B cell (primary cell): Measurements from ENCODE around the gene MVK. TPM values are rescaled to one million over a fixed set of nuclear protein-coding genes. Genes with fewer than 3 reads are reported as not detected.

Experiments
- ATAC-seq: fragments of 200-7000 bp; cut with Tn5 transposase; one replicate; pipeline ENCODE4 v1.10.0; 2021; ENCODE audit warnings: low read depth, mild to moderate bottlenecking, moderate number of reproducible peaks, moderate library complexity
- CTCF ChIA-PET: fragments of 350-600 bp; sonication (Branson Sonifier 250); formaldehyde crosslinking; loops from one replicate; lab custom pipeline; 2021; ENCODE audit warnings: antibody characterized with exemption, inconsistent platforms; lab: Charles Lee
- POLR2A ChIA-PET: fragments of 350-600 bp; sonication (Branson Sonifier 250); formaldehyde crosslinking; loops from one replicate; lab custom pipeline; 2021; ENCODE audit warnings: antibody characterized with exemption; lab: Charles Lee
- DNase-seq: peaks from one replicate; pipeline ENCODE4 v3.0.0; 2013
- H2AFZ ChIP-seq: 2 replicates; pipeline ENCODE4 v1.6.1; 2012; ENCODE audit warnings: mild to moderate bottlenecking, low read depth, low read length; ENCODE audit not compliant: insufficient read depth, poor library complexity, severe bottlenecking
- H3K27ac ChIP-seq, 2 donors: 1 replicate in 1 of 2; 2 replicates in 1 of 2; pipeline ENCODE4 v1.5.1; 2012 to 2013; ENCODE audit warnings: low read length in 2 of 2, mild to moderate bottlenecking in 2 of 2, moderate library complexity in 1 of 2
- H3K27me3 ChIP-seq, 4 experiments: fragments of 200-600 bp in 1 of 4; sonication (generic) in 1 of 4; replicated peaks in 1 of 4; 1 replicate in 2 of 4; 2 replicates in 2 of 4; pipeline versions ENCODE4 v1.6.1 to v1.7.0; 2013 to 2016; ENCODE audit warnings: low read length in 3 of 4, mild to moderate bottlenecking in 2 of 4, mixed read lengths in 1 of 4, moderate library complexity in 1 of 4; ENCODE audit not compliant: insufficient read depth in 4 of 4, control insufficient read depth in 3 of 4; ENCODE audit errors: control extremely low read depth in 1 of 4
- H3K36me3 ChIP-seq, 2 experiments: replicated peaks in 1 of 2; 1 replicate in 1 of 2; 2 replicates in 1 of 2; pipeline versions ENCODE4 v1.6.1 to v1.7.1; 2013; ENCODE audit warnings: low read length in 1 of 2; ENCODE audit not compliant: insufficient read depth in 2 of 2, control insufficient read depth in 1 of 2; ENCODE audit errors: control extremely low read depth in 1 of 2, extremely low read depth in 1 of 2
- H3K4me1 ChIP-seq, 2 donors: fragments of 200-600 bp in 1 of 2; sonication (generic) in 1 of 2; 1 replicate in 1 of 2; 2 replicates in 1 of 2; pipeline versions ENCODE4 v1.5.1 to v1.6.1; 2013 to 2017; ENCODE audit warnings: low read length in 2 of 2; ENCODE audit not compliant: control insufficient read depth in 2 of 2, insufficient read depth in 2 of 2
- H3K4me2 ChIP-seq: replicated peaks from 2 replicates; pipeline ENCODE3; 2012; ENCODE audit warnings: mild to moderate bottlenecking, low read depth, low read length; ENCODE audit not compliant: poor library complexity, severe bottlenecking
- H3K4me3 ChIP-seq, 5 experiments: fragments of 200-600 bp in 1 of 5; sonication (generic) in 1 of 5; 1 replicate in 3 of 5; 2 replicates in 2 of 5; pipeline versions ENCODE4 v1.5.1 to v1.7.0; 2011 to 2016; ENCODE audit warnings: low read length in 4 of 5, mild to moderate bottlenecking in 4 of 5, low read depth in 2 of 5, control low read depth in 1 of 5, moderate library complexity in 1 of 5; ENCODE audit not compliant: insufficient read depth in 1 of 5; ENCODE audit errors: control extremely low read depth in 1 of 5, extremely low read depth in 1 of 5
- H3K79me2 ChIP-seq: fragments of 200-600 bp; sonication (generic); one replicate; pipeline ENCODE4 v1.6.0; 2016; ENCODE audit warnings: low read length; ENCODE audit not compliant: control insufficient read depth, insufficient read depth
- H3K9ac ChIP-seq: fragments of 200-600 bp; sonication (generic); 2 replicates; pipeline ENCODE4 v1.6.1; 2017; ENCODE audit warnings: mild to moderate bottlenecking, low read length, moderate library complexity
- H3K9me3 ChIP-seq, 3 donors: one replicate each; pipeline versions ENCODE4 v1.6.1 to v1.7.1; 2013; ENCODE audit warnings: low read length in 2 of 3; ENCODE audit not compliant: control insufficient read depth in 2 of 3, insufficient read depth in 1 of 3; ENCODE audit errors: control extremely low read depth in 1 of 3
- H4K20me1 ChIP-seq: 2 replicates; pipeline ENCODE4 v1.6.0; 2012; ENCODE audit warnings: mild to moderate bottlenecking, low read length; ENCODE audit not compliant: insufficient read depth, control insufficient read depth, poor library complexity, severe bottlenecking
- H3K27ac Mint-ChIP-seq: one replicate; pipeline ENCODE4 v1.8.0; 2021; ENCODE audit warnings: mixed read lengths
- H3K27me3 Mint-ChIP-seq: one replicate; pipeline ENCODE4 v1.8.0; 2021; ENCODE audit warnings: mixed read lengths
- H3K4me1 Mint-ChIP-seq: one replicate; pipeline ENCODE4 v1.8.0; 2021; ENCODE audit warnings: mixed read lengths
- H3K4me3 Mint-ChIP-seq: one replicate; pipeline ENCODE4 v1.8.0; 2021; ENCODE audit warnings: mixed read lengths
- H3K9me3 Mint-ChIP-seq: one replicate; pipeline ENCODE4 v1.8.0; 2022; ENCODE audit warnings: mixed read lengths; ENCODE audit not compliant: insufficient read depth
- EZH2 ChIP-seq: IDR thresholded peaks from 2 replicates; pipeline ENCODE4 v1.6.1; 2012; ENCODE audit warnings: borderline replicate concordance, low read depth, mild to moderate bottlenecking, moderate library complexity, low read length; ENCODE audit not compliant: insufficient read depth, poor library complexity, severe bottlenecking
- WGBS: methylation state at CpG from one replicate; pipeline ENCODE4 v1.1.5; 2013; ENCODE audit warnings: missing lambda C conversion rate; ENCODE audit not compliant: insufficient coverage; 5-methylcytosine and 5-hydroxymethylcytosine counted together
- intact Hi-C: fragments of 100-400 bp; cut with micrococcal nuclease; formaldehyde crosslinking; loops from one replicate; pipeline ENCODE4 v1.10.0; 2022
- polyA plus RNA-seq: library from polyadenylated mRNA; depleted of rRNA; stranded (reverse); fragments of >200 nt; gene quantifications from 2 replicates; pipeline ENCODE4 v1.2.3, GENCODE V29; 2012
- total RNA-seq, 2 donors: library from RNA; stranded (reverse); fragments of 120-200 nt in 1 of 2; gene quantifications; 1 replicate in 1 of 2; 2 replicates in 1 of 2; pipeline versions ENCODE4 v1.2.3 to v1.2.4, GENCODE V29; 2013 to 2022
- TF ChIP-seq, protein P1 (sequence below): fragments of 200-600 bp; IDR thresholded peaks from one replicate; pipeline ENCODE4 v1.8.0; 2022; ENCODE audit warnings: antibody characterized with exemption, mild to moderate bottlenecking

The MVK gene
- total and polyA plus RNA-seq, 2 donors (not counting 1 experiment from before 2014, with no cell fraction given) = 12.1 to 12.5 TPM

- H3K9ac ChIP-seq = no peak overlapping the region
- CTCF ChIA-PET = interaction anchor here (0.8 kb wide), 1 partner anchor 9 kb away, joined by 3 read pairs; no protein-coding TSS in a partner anchor
- TF ChIP-seq EZH2 = no peak
- TF ChIP-seq, protein P1, sequence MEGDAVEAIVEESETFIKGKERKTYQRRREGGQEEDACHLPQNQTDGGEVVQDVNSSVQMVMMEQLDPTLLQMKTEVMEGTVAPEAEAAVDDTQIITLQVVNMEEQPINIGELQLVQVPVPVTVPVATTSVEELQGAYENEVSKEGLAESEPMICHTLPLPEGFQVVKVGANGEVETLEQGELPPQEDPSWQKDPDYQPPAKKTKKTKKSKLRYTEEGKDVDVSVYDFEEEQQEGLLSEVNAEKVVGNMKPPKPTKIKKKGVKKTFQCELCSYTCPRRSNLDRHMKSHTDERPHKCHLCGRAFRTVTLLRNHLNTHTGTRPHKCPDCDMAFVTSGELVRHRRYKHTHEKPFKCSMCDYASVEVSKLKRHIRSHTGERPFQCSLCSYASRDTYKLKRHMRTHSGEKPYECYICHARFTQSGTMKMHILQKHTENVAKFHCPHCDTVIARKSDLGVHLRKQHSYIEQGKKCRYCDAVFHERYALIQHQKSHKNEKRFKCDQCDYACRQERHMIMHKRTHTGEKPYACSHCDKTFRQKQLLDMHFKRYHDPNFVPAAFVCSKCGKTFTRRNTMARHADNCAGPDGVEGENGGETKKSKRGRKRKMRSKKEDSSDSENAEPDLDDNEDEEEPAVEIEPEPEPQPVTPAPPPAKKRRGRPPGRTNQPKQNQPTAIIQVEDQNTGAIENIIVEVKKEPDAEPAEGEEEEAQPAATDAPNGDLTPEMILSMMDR = no peak
- no peaks in the 10 kb centered on the region for H3K27me3 Mint-ChIP-seq
- no peak overlapping the region for H3K4me3 Mint-ChIP-seq
- POLR2A ChIA-PET = no interaction called here
- no peaks in the 10 kb centered on the region for H3K4me1 Mint-ChIP-seq
- H3K9me3 ChIP-seq = no peaks in the 10 kb centered on the region
- H3K27ac ChIP-seq = no peak overlapping the region
- H3K27me3 ChIP-seq = no peaks in the 10 kb centered on the region
- intact Hi-C loops = no loop called here
- H3K4me2 ChIP-seq = no peak overlapping the region
- H4K20me1 ChIP-seq = no peaks in the 10 kb centered on the region
- ATAC-seq (no peak), DNase-seq (no peak)
- no peaks in the 10 kb centered on the region for H3K4me1 ChIP-seq
- 96% methylated on average over 24 of the region's 26 CpGs for WGBS
- peaks cover 5 to 82% of the 10 kb centered on the region in 2 experiments for H3K36me3 ChIP-seq
- no peak overlapping the region for H3K4me3 ChIP-seq
- no peaks in the 10 kb centered on the region for H3K9me3 Mint-ChIP-seq
- no peaks in the 10 kb centered on the region for H3K79me2 ChIP-seq
- H3K27ac Mint-ChIP-seq = no peak overlapping the region
- H2AFZ ChIP-seq = no peak overlapping the region
Observed at GRCh38 chr12:109524466-109525278, 48.9 kb upstream of the MVK start.

DNA sequence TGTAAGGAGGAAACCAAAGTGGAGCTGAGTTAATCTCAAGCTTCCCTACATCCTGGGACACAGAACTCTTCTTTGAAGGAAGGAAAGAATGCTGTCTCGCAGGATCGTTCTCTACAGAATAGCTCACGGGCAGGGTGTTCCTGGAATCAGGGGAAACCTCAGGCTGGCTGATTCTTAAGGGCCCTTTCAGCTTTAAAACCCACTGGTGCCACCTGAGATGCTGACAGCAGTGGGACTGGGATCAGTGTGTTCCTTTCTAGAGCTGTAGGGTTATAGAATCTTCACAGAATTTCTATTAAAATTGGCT, 48.4 kb upstream of the MVK start:
- CTCF ChIA-PET = interaction anchor here (0.8 kb wide), 1 partner anchor 10 kb away, joined by 3 read pairs; no protein-coding TSS in a partner anchor
- Histone ChIP-seq H2AFZ (no peak overlapping the region), H3K4me2 (no peak overlapping the region), H3K4me3 (no peak overlapping the region), H3K4me1 (no peaks in the 10 kb centered on the region), H3K79me2 (no peaks in the 10 kb centered on the region), H4K20me1 (no peaks in the 10 kb centered on the region), H3K9me3 (no peaks in the 10 kb centered on the region), H3K36me3 (peaks cover 2 to 79% of the 10 kb centered on the region in 2 experiments), H3K27me3 (no peaks in the 10 kb centered on the region), H3K27ac (no peak overlapping the region), H3K9ac (no peak overlapping the region)
- H3K27ac Mint-ChIP-seq = no peak overlapping the region
- DNase-seq (no peak), ATAC-seq (no peak)
- no peaks in the 10 kb centered on the region for H3K9me3 Mint-ChIP-seq
- H3K4me3 Mint-ChIP-seq = no peak overlapping the region
- WGBS = no CpG with 5 or more reads among the region's 3 CpGs
- intact Hi-C loops = no loop called here
- POLR2A ChIA-PET = no interaction called here
- H3K27me3 Mint-ChIP-seq = no peaks in the 10 kb centered on the region
- TF ChIP-seq, protein P1 = no peak
- TF ChIP-seq EZH2 = no peak
- no peaks in the 10 kb centered on the region for H3K4me1 Mint-ChIP-seq
